NCI-H82 treated with DMSO at 0.1 percent for 48 hours (cell line): ENCODE results near the gene SSRP1.

Source experiments
- DNase-seq: peaks from one replicate; lab custom pipeline; 2025; ENCODE audit not compliant: unreplicated experiment; lab: John Stamatoyannopoulos, UW

SSRP1 gene

DNA sequence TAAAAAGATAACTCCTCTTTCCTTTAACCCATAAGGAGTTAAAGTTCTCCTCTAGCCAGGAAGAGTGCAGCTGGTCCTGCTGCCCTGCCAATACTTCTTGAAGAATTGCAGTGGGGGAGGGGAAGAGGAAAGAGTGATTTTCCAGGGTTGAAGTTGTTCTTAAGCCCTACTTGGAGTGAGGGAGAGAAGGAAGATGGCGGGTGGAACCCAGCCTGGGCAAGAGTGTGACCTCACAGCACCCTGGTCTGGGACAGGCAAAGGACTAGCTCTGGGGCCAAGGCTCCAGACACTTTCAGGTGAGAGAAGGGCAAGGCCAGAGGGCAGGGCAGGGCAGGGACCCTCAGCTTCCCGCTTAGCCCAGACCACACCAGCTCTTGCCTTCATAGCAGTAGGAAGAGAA lies 17.5 kb downstream of the SSRP1 start:
- no peak for DNase-seq

DNA sequence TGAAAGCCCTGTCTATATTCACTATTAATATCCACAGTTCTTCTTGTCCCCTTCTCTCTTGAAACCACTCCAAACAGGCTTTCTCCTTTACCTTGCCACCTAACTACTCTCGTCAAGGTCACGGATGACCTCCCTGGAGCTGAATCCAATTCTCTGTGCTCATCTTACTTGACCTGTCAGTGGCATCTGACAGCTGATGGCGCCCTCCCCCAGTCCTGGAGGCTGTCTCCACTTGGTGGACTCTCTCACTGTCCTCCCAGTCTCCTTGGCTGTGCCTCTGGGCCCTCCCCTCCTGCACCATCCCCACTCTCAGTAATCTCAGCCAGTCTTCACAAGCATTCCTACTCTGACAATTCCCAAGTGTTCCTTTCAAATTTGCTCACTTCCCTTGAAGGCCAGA lies 19.7 kb downstream of the SSRP1 start:
- no peak for DNase-seq

DNA sequence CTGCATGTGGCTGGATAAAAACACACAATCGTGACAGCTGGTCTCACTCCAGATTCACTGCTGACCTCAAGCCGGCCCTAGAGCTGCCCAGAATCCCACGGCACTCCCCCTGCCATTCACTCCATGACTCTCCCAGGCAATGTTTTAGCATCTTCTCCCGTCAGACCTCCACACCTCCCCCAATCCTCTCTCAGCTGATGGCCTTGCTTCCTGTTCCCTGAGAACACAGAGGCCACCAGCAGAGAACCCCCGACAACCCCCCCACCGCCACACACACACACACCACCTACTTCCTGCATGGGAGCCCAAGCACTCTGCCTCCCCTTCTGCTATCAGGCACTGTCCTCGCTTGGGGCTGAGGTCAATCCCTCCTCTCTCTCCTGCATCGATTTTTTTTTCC lies 20.2 kb downstream of the SSRP1 start:
- DNase-seq = no peak

DNA sequence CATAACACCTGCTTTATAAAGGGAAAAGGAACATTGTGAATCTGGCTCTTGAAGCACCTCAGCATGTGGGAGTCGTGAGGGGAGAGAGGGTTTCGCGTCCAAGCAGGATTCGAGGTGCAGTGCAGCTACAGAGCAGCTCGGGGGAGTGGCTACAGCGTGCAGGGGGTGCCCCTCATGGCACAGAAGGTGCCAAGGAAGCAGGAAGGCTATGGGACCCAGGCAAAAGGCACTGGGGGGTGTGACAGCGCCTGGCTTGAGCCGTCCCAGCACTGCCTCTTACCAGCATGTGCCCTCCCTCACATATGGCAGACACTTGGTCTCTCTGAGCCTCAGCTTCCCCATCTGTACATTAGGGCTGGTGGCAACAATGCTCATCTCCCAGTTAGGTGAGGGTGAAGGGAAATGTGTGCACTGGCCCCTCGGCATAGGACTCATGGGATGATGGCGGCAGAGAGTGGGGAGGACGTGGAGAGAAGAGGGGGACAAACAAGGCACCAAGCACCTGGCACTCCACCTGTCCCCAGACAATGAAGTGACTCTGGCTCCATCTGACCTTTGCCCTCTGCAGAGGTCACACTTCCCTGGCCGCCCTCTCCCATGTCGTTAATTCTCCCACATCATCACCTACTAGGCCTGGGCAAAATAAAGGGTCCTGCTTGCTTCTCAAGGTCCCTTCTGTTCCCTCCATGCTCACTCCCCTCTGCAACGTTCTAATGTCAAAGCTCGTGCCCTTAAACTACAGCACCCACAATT lies 21.3 kb downstream of the SSRP1 start:
- no peak for DNase-seq

DNA sequence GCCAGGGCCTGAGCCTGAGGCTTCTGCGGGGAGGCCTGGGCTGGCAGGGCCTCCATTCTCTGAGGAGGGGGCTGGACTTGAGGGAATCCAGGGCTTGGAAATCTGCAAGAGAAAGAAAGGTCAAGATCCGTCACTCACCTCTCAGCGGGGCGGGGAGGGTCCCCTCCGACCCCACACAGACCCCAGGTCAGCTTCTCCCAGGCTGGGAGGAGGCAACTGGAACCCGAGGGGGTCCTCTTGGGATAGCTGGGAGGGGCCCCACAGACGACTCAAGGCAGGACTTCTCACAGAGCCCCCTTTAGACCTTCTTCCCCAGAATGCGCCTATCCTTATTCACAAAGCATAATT lies 21.9 kb downstream of the SSRP1 start:
- DNase-seq = no peak

DNA sequence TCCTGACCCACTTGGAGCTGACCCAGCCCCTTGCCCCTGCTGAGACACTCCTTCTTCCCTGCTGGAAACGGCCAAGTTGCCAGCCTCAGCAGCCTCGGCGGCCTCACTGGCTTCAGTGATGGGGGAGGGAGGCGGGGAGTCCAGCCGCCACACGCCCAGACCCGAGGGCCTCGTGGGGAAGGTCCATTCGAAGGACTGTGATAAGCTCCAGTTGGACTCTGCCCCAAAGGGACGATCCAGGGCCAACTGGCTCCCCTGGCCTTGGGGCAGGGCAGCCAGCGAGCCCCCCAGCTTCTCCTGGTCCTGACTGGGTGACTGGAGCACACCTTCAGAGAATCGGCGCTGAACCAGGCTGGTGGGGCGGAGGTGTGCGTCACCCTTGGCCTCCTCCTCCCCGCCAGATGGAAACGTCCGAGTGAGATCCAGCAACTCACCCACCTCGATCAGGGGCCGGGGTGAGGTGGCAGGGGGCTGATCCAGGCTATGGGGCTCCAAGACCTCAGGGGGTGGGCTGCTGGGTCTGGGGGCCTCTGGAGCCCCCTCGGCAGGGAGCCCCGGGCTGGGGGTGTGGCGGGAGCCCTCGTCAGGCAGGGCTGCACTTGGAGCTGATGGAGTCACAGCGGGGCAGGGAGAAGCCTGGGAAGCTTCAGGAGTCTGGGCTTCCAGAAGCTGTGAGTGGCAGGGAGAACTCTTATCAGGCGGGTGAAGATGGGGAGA lies 22.5 kb downstream of the SSRP1 start:
- DNase-seq = no peak

DNA sequence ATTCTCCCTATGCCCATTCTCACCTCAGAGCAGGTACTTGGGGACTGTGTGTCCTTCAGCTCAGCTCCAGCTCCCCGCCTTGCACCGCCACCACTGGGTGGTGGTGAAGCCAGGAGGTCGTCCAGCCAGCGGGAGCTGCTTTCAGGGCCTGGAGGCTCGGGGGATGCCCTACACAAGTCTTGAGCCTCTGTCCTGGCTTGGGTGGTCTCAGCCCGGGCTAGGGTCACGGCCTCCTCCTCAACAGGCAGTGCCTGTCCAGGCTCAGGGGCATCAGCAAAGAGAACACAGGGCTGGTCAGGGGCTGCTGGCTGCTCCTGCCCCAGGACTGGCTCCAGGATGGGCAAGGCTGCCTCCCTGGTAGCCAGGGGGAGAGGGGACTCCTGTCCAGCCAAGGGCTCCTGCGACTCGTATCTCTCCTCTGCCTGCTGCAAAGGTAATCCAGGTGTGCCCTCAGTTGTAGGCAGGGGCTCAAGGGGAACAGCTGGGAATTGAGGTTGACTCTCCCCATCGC lies 23.1 kb downstream of the SSRP1 start:
- no peak for DNase-seq

DNA sequence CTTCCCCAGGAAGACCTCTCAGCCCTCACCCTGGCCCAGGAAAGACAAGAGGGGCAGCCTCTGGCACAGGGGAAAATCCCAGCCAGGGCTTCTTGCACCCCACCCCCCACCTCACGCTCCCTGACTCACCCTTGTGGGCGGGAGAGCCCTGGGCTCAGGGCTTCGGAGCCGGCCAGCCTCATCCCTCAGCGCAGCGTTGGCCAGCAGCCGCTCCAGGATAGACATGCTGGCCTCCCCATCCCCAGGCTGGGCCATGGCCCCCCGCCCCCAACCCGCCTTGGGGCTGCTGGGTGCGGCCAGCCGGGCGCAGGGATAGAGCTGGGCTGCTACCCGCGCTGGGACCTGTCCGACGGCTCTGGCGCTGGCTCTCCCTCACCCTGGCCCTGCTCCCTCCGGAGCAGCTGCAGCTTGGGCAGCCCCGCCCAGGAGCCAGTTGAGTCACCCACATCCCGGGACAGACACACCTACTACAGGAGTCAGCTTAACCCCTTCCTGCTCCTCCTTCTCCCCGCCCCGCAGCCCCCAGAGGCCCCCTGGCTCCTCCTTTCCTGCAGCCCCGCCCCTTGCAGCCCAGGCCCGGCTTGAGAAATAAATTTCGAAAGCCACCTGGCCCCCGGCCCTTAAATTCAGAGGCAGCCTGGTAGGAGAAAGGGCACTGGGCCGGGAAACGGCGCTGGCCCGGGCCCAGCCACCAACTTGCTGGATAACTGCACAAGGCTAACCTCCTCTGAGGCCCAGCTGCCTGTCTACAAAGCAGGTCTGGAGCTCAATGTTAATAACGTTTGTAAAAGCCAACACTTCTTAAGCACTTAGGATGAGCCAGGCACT lies 24.4 kb downstream of the SSRP1 start:
- DNase-seq = peak; percentile 76

DNA sequence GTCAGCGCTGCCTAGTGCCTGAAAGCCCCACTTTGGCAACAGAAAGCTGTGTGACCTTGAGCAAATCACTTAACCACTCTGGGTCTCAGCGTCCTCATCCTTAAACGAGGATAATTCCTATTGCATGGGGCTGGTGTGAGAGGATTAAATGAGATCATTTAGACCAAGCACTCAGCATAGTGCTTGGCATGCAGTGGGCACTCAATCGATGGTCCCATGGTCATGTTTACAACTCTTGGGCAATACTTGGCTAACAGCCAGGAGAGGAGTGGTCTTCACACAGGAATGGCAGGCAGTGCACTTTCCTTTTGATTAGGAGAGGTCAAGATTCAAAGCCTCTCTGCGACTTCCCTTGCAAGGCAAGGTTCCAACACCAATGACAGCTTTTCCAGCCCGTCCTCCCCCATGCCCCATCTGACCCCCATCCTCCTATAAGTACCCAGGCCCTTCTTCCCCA lies 25.0 kb downstream of the SSRP1 start:
- DNase-seq = no peak

DNA sequence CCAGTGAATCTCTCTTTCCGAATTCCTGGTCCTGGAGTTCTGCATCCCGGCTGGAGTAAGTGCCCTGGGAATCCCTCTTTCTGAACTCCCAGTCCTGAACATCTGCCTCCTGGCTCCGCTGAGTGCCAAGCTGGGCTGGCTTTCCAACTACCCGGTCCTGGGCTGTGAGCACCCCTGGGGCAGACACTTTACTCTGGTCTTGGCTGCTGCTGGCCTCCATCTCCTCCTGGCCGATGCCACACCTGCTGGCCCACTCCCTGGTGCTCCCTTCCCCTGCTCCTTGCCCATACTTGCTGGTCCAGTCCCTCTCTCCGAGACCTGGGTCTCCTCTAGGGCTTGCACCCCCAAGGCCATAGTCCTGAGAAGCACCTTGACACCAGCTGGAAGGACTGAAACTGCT lies 25.6 kb downstream of the SSRP1 start:
- DNase-seq = no peak

DNA sequence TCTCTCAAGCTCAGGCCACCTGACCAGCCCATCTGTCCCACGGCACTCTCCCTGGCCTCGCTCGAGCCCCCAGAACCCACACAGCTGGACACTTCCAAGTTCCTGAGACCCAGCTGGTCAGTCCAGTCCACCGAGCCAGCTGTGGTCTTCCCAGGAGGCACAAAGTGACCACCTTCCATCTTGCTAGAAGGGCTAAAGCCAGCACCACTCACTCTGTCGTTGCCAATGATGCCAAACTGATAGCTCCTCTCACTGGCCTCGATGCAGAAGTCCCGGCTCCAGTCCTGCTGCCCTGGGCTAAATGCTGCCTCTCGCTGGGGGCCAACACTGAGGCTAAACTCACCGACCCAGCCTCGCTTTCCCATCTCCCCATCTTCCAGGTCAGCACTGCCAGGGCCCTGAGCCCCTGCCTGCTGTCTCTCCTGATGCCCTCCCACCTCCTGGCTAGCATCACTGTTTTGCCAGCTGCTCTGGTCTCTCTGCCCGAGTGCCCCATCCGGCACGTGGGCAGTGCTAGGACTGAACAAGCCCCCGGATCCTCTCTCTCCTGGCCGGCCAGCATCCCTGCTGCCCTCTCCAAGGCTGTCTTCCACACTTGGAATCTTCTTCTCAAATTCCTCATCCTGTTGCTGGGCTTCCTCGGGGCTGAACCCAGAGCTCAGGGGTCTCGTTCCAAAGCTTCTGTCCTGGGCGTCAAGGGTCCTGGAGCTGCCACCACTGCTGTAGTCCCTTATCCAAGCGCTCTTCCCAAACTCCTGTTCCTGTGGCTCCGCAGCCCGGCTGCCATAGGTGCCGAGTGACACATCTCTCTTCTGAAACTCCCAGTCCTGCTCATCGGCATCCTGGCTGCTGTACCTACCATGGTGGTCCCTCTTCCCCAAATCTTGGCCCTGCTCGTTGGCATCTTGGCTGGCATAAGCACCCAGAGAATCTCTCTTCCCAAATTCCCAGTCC lies 26.3 kb downstream of the SSRP1 start:
- DNase-seq = no peak

DNA sequence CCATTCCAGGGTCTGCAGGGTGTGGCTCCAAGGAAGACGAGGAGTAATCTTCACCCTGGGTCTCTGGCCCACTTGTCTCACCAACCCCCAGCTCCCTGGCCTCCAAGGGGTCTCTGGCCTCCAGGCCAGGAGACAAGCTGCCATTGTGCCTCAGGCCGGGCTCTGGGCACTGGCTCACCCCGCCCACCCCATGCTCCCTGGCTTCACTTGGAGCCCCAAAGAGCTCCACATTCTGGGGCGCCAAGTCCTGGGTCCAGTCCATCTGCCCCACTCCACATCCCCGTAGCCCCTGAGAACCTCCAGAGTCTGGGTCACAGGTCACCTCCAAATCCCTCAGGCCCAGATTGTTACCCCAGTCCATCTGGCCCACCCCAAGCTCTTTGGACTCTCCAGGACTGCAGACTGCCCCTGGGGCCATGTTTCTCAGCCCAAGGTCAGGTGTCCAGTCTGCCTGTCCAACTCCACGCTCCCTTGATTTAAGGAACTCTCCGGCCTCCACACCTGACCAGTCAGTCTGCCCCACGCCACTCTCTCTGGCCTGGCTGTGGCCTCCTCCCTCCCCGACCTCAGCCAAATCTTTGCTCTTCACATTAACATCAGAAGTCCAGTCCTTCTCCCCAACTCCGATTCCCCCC lies 27.1 kb downstream of the SSRP1 start:
- no peak for DNase-seq

DNA sequence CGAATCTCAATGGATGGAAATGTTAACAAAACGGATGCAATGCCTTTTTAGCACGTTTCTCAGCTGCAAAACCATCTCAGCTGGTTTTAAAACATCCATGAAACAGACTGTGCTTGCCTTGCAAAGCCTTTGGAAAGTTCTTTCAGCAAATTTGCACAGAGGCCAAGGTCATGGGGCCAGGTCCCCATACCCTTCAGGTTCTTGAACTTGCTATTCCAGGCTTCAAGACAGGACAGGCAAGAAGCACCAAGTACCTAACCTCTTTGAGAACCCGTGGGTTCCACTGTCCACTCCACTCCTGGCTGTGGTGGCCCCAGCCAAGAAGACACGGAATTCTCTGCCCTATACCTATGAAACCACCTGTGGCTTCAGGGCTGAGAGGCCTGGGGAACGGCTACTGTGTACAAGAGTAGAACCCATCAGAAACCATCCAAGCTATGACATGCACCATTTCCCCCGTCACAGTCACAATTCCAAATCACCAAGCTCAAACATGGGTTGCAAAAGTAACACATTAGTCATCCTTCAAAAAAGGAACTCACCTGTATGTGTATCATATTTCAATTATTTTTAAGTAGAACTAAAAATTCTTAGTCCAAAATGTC lies 27.9 kb downstream of the SSRP1 start:
- DNase-seq = no peak

DNA sequence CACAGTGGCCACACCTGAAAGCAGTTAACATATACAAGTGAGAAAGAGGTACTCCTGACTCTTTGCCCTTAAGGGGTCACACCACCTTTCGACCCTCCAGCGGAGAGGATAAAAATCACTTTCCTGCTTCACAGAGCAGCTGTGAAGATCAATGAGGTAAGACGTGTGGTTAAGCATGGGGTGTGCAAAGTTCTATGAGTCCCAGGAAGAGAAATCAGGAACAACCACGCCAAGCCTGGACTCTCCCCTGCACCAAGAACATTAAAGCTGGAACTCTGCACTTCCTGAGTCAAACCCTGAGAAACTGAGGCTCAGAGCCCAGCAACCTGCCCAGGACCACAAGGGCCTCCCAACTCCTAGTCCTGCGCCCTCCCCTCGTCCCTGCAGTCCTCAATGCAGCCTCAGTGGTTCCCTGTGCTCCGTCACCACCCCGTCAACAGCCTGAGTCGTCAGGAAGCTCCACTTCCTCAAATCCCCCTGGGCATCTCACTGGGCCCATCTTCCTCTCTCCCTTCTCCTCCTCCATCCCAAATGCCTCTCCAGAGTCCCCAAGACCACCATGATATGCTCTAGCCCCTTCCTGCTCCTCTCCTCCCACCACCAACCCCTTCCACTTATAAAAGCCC lies 28.6 kb downstream of the SSRP1 start:
- no peak for DNase-seq

DNA sequence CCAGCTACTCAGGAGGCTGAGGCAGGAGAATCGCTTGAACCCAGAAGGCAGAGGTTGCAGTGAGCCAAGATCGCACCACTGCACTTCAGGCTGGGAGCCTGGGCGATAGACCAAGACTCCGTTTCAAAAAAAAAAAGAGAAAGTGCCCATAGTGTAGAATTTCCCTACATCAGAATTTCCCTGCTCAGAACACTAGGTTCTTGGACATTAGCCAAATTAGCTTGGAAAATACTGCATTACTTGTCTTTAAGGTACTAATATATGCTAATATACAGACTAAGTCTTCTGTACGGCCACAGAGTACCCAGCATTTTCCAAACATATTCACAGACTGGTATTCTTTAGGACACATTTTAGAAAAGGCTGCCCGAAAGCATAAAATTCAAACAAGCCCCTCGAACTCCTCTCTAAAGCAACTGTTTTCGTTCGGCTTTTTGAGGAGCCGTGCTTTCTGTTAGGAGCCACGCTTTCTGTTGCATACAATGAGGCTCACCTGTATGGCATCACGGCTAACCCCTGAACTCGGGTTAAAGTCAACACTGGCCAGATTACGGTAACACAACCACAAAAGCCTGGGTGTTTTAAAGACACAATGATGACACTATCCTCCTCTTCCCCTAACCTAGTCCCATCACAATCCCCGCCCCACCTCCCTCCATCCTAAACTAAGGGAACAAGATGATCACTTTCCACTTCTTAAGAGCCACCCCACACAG lies 29.4 kb downstream of the SSRP1 start:
- no peak for DNase-seq

DNA sequence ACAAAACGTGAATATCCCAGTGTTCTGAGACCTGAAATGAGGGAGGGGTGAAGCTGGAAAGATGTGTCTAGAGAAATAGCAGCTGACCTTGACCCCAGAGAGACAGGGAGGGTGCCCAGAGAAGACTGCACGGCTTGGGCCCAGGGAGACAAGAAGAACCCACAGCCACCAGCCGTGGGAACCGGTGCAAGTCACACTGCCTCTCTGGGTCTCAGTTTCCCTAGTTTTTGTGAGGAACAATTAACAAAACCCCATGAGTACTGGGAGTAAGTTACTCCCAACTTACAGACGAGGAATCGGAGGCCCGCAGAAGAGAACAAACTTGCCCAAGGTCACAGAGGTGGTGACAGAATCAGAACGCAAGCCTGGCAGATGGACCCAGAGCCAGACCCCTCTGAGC lies 30.2 kb downstream of the SSRP1 start:
- no peak for DNase-seq

DNA sequence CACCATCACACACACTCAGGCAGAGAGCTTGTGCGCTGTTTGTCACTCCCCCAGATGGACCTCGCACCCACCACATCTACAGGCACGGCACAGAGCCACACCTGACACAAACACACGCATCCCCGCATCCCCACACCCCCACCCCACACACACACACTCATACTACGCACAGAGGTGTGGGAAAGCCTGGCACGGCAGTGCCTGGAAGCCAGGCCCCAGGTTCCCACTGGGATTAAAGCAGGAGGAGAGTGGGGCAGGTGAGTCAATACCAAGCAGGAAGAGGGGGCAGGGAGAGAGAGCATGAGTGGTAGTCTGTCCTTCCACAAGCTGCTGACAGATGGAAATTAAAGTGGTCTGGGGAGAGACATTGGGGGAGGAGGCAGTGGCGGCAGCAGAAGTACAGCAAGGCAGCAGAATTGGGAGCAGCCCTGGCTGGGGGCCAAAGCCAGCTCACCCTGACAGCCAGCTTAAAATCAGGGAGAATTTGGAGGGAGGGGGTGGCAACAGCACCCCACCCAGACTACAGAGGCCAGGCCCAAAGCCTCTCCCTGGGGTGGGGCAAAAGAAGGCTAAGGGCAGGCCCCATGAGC lies 31.6 kb downstream of the SSRP1 start:
- DNase-seq = peak; percentile 88

DNA sequence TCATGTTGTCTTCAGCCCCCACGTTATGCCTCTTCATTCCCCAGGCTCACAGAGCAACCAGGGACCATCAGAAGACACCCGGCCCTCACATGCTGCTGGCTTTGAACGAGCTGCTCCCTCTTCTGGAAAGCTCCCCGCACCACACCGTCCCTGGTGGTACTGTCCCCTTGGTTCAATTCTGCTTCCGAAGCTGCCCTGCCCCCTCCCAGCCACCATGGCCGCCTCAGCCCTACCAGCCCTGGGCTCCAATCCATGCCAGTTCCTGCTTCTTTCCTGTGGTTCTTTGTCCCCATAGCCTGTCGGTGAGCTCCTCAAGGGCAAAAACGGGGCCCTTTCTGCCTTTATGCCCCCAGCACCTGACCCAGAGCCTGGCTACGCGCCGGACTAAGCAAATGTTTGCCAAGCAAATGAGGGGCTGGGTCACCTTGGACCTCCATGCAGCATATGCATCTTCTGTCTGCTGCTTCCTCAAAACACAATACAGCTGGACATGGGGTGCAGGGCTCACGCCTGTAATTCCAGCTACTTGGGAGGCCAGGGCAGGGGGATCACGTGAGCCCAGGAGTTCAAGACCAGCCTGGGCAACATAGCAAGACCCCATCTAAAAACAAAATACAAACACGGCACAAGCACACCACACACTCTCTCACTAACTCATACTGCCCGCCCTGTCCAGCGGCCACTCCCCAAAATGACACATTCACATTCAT lies 32.3 kb downstream of the SSRP1 start:
- no peak for DNase-seq
